ENCODE measurements around the gene FGF14.

- no peak for TF ChIP-seq CTCF (IDR thresholded peaks at IDR 0.05)
- no peak for TF ChIP-seq POLR2A (IDR thresholded peaks at IDR 0.05)
Measured at GRCh38 chr13:102028206-102028605, 373.6 kb downstream of the FGF14 start.
